GM12878 (cell line): ENCODE measurements around the gene ZYX.

Experiments
- ATF7 ChIP-seq: fragments of 450-650 bp; IDR thresholded peaks from 2 replicates; pipeline ENCODE4 v1.6.1; 2016; ENCODE audit warnings: low read depth, mild to moderate bottlenecking
- BACH1 ChIP-seq: fragments of 450-650 bp; IDR thresholded peaks from 2 replicates; pipeline ENCODE4 v1.6.1; 2017; ENCODE audit warnings: mild to moderate bottlenecking, borderline replicate concordance
- CREM ChIP-seq: IDR thresholded peaks from 2 replicates; pipeline ENCODE4 v1.6.1; 2014; ENCODE audit warnings: antibody characterized with exemption, low read depth
- EZH2 ChIP-seq: IDR thresholded peaks from 2 replicates; pipeline ENCODE4 v1.6.1; 2012; ENCODE audit warnings: low read depth, mild to moderate bottlenecking, control low read depth, inconsistent platforms, low read length, borderline replicate concordance; ENCODE audit not compliant: control insufficient read depth
- JUND ChIP-seq: IDR thresholded peaks from 2 replicates; pipeline ENCODE4 v1.6.1; 2012; ENCODE audit warnings: low read depth, mild to moderate bottlenecking, low read length, improper control_type of control experiment, moderate library complexity
- MEF2A ChIP-seq: IDR thresholded peaks from 2 replicates; pipeline ENCODE4 v1.6.1; 2011; ENCODE audit warnings: low read depth, mild to moderate bottlenecking, low read length, moderate library complexity; ENCODE audit not compliant: insufficient read depth
- MYC ChIP-seq: IDR thresholded peaks from 2 replicates; pipeline ENCODE4 v1.6.1; 2011; ENCODE audit warnings: mild to moderate bottlenecking, low read length, moderate library complexity, inconsistent platforms; ENCODE audit not compliant: insufficient read depth, insufficient replicate concordance, insufficient read length, severe bottlenecking
- TBL1XR1 ChIP-seq: IDR thresholded peaks from 2 replicates; pipeline ENCODE4 v1.6.1; 2012; ENCODE audit warnings: low read depth, low read length, improper control_type of control experiment
- TCF12 ChIP-seq: IDR thresholded peaks from 2 replicates; pipeline ENCODE4 v1.6.1; 2011; ENCODE audit warnings: low read depth, mild to moderate bottlenecking, low read length
- ZNF384 ChIP-seq: IDR thresholded peaks from 2 replicates; pipeline ENCODE4 v1.6.1; 2012; ENCODE audit warnings: low read depth, mild to moderate bottlenecking, low read length, improper control_type of control experiment, borderline replicate concordance
- ZZZ3 ChIP-seq: IDR thresholded peaks from 2 replicates; pipeline ENCODE4 v1.6.1; 2011; ENCODE audit warnings: low read depth; ENCODE audit not compliant: control insufficient read depth, insufficient read length
- TF ChIP-seq, protein P1 (sequence below), 3 experiments: IDR thresholded peaks in 2 of 3; conservative IDR thresholded peaks in 1 of 3; 2 replicates each; pipeline ENCODE4 v1.5.1; 2011; ENCODE audit warnings: low read depth in 3 of 3, low read length in 3 of 3, mild to moderate bottlenecking in 3 of 3, control low read depth in 2 of 3, moderate library complexity in 2 of 3, inconsistent platforms in 1 of 3, mixed read lengths in 1 of 3; ENCODE audit not compliant: control insufficient read depth in 2 of 3, insufficient read depth in 1 of 3; ENCODE audit errors: extremely low read depth in 1 of 3

DNA sequence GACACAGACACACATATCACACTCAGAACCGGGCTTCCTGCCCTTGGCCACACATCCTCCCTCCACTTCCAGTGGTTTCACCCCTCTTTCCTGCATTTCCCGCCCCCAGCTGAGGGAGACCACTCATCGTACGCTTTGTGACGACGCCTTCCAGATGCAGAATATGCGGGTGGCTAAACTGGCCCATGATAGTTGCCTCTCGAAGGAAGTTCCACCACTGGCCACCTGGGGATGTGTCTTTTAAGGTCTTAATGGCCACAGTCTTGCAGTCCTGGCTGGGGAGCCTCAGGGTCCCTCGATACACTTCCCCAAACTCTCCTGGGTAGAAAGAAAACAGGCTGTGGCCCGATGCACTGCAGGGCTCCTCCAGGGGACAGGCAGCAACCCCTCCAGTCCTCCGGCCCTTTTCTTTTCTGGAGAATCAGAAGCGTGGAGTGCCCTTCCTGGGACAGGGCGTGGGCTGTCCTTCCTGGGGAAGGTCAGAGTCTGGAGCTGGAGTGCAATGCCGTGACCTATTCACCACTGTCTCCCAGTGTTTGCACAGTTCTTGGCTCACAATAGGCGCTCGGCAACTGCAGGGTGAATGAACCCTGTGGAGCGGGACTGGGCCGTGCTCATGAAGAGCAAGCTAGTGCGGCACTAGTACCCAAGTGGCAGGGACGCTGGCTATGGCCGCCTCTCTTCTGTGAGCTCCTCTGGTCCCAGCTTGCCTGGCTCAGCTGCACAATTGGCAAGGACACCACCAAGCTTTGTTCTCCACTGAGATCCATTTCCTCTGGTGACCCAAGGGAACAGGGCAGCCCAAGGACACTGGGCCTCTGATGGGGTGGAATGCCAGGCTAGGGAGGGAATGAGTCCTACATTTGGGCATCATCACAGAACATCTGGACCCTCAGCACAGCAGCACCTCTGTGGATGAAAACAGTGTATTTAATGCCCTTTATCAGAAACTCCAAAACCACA lies 14.3 kb downstream of the ZYX start:
- TF ChIP-seq MYC (no peak), TCF12 (no peak), ATF7 (no peak), ZNF384 (no peak), EZH2 (no peak), BACH1 (no peak), JUND (no peak), TBL1XR1 (no peak), CREM (no peak), MEF2A (no peak), ZZZ3 (no peak)
- TF ChIP-seq, protein P1, sequence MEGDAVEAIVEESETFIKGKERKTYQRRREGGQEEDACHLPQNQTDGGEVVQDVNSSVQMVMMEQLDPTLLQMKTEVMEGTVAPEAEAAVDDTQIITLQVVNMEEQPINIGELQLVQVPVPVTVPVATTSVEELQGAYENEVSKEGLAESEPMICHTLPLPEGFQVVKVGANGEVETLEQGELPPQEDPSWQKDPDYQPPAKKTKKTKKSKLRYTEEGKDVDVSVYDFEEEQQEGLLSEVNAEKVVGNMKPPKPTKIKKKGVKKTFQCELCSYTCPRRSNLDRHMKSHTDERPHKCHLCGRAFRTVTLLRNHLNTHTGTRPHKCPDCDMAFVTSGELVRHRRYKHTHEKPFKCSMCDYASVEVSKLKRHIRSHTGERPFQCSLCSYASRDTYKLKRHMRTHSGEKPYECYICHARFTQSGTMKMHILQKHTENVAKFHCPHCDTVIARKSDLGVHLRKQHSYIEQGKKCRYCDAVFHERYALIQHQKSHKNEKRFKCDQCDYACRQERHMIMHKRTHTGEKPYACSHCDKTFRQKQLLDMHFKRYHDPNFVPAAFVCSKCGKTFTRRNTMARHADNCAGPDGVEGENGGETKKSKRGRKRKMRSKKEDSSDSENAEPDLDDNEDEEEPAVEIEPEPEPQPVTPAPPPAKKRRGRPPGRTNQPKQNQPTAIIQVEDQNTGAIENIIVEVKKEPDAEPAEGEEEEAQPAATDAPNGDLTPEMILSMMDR (IDR thresholded peaks at IDR 0.05 in 2 of 3, conservative IDR thresholded peaks at IDR 0.05 in 1 of 3; ENCODE audit: control insufficient read depth in 2 of 3, extremely low read depth in 1 of 3, insufficient read depth in 1 of 3, low read depth in 3 of 3, low read length in 3 of 3): peak in 1 of 3 experiments; percentile 25; a peak in 1 of 6 replicates
